NCI-H1092 treated with DMSO at 0.1 percent for 48 hours (cell line): ENCODE data around the gene CRY1.
"Not testable (repeated sequence)": the region's sequence is repeated elsewhere in the genome, so short reads cannot be mapped to it uniquely, and the experiment has no call there.

ENCODE experiments used
- DNase-seq: peaks from one replicate; lab custom pipeline; 2025; lab: John Stamatoyannopoulos, UW

CRY1 gene

GRCh38 chr12:107108366-107108765 is 15.0 kb upstream of the CRY1 start:
- DNase-seq: not testable (repeated sequence)

GRCh38 chr12:107107381-107107780 is 14.0 kb upstream of the CRY1 start:
- no peak for DNase-seq

- no peak for DNase-seq
These were observed 13.1 kb upstream of the CRY1 start for GRCh38 chr12:107106241-107107025.

GRCh38 chr12:107105410-107105703 is 12.0 kb upstream of the CRY1 start:
- no peak for DNase-seq

GRCh38 chr12:107103516-107103915 is 10.2 kb upstream of the CRY1 start:
- no peak for DNase-seq

GRCh38 chr12:107103097-107103496 is 9.7 kb upstream of the CRY1 start:
- no peak for DNase-seq

- DNase-seq: no peak
These were observed 8.9 kb upstream of the CRY1 start for GRCh38 chr12:107102294-107102693.

- DNase-seq: no peak
These were observed 8.3 kb upstream of the CRY1 start for GRCh38 chr12:107101651-107102050.

GRCh38 chr12:107099917-107100316 is 6.6 kb upstream of the CRY1 start:
- no peak for DNase-seq

GRCh38 chr12:107096571-107096970 is 3.2 kb upstream of the CRY1 start:
- no peak for DNase-seq

GRCh38 chr12:107094183-107094448 is 767 bp upstream of the CRY1 start:
- DNase-seq: no peak

- peak; percentile 8 for DNase-seq
These were observed 506 bp downstream of the CRY1 start for GRCh38 chr12:107092669-107093416.

GRCh38 chr12:107091989-107092641 is 1.2 kb downstream of the CRY1 start:
- DNase-seq: peak; percentile 56

GRCh38 chr12:107091381-107091780 is 2.0 kb downstream of the CRY1 start:
- no peak for DNase-seq

GRCh38 chr12:107090711-107091110 is 2.6 kb downstream of the CRY1 start:
- no peak for DNase-seq

- no peak for DNase-seq
These were observed 4.4 kb downstream of the CRY1 start for GRCh38 chr12:107088912-107089311.

GRCh38 chr12:107086314-107086713 is 7.0 kb downstream of the CRY1 start:
- DNase-seq: no peak

- DNase-seq: no peak
These were observed 11.6 kb downstream of the CRY1 start for GRCh38 chr12:107081778-107082177.

GRCh38 chr12:107080299-107080698 is 13.1 kb downstream of the CRY1 start:
- no peak for DNase-seq

GRCh38 chr12:107079172-107080011 is 14.0 kb downstream of the CRY1 start:
- DNase-seq: no peak

GRCh38 chr12:107073266-107073665 is 20.1 kb downstream of the CRY1 start:
- DNase-seq: not testable (repeated sequence)

GRCh38 chr12:107066691-107067090 is 26.7 kb downstream of the CRY1 start:
- DNase-seq: no peak
